GM18909 (cell line): ENCODE data around the gene INPP5F.

ENCODE experiments used
- ATAC-seq: cut with Tn5 transposase; IDR thresholded peaks from one replicate; pipeline ENCODE4 v1.9.1; 2021; ENCODE audit warnings: mild to moderate bottlenecking; ENCODE audit not compliant: unreplicated experiment, poor library complexity

The INPP5F gene, protein sequence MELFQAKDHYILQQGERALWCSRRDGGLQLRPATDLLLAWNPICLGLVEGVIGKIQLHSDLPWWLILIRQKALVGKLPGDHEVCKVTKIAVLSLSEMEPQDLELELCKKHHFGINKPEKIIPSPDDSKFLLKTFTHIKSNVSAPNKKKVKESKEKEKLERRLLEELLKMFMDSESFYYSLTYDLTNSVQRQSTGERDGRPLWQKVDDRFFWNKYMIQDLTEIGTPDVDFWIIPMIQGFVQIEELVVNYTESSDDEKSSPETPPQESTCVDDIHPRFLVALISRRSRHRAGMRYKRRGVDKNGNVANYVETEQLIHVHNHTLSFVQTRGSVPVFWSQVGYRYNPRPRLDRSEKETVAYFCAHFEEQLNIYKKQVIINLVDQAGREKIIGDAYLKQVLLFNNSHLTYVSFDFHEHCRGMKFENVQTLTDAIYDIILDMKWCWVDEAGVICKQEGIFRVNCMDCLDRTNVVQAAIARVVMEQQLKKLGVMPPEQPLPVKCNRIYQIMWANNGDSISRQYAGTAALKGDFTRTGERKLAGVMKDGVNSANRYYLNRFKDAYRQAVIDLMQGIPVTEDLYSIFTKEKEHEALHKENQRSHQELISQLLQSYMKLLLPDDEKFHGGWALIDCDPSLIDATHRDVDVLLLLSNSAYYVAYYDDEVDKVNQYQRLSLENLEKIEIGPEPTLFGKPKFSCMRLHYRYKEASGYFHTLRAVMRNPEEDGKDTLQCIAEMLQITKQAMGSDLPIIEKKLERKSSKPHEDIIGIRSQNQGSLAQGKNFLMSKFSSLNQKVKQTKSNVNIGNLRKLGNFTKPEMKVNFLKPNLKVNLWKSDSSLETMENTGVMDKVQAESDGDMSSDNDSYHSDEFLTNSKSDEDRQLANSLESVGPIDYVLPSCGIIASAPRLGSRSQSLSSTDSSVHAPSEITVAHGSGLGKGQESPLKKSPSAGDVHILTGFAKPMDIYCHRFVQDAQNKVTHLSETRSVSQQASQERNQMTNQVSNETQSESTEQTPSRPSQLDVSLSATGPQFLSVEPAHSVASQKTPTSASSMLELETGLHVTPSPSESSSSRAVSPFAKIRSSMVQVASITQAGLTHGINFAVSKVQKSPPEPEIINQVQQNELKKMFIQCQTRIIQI

DNA sequence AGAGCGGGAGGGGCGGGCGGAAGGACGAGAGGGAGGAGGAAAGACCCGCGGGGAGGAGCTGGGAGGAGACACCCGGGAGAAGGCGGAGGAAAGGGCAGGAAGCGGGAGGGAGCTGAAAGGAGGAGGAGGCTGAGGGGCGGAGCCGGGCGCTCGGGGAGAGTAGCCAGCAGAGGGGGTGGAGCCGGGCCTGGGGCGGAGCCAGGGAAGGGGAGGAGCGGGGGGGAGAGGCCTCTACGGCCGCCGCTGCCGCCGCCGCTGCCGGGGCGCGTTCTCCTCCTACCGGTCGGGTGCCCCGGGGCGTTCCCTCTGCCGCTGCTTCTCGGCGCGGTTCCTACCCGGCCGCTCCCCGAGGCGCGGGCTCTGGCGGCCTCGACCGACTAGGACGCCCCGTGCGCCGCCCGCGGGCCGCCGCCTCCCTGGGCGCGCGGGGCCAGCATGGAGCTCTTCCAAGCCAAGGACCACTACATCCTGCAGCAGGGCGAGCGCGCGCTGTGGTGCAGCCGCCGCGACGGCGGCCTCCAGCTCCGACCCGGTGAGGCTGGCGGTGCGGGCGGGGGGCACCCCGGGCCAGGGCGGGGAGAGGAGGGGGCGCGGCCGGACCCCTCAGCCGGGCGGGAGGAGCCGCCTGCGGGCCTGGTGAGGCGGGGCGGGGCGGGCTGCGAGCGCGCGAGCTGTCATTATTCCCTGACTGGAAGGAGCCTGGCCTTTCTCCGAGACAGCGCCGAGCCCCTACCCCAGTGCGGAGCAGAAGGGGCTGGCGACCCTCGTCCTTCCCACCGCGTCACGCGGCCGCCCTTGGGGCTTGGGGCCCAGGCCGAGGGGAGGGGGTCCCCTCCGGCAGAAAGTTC, at the start of gene INPP5F:
Gene INPP5F (plus strand): TSS at position 223 of the 848 bp plus-strand sequence. CDS start 213 bp downstream, at position 436.
- peak; percentile 90 for ATAC-seq

GRCh38 chr10:119677126-119677525, 48.7 kb upstream of the INPP5F start:
- no peak for ATAC-seq

DNA sequence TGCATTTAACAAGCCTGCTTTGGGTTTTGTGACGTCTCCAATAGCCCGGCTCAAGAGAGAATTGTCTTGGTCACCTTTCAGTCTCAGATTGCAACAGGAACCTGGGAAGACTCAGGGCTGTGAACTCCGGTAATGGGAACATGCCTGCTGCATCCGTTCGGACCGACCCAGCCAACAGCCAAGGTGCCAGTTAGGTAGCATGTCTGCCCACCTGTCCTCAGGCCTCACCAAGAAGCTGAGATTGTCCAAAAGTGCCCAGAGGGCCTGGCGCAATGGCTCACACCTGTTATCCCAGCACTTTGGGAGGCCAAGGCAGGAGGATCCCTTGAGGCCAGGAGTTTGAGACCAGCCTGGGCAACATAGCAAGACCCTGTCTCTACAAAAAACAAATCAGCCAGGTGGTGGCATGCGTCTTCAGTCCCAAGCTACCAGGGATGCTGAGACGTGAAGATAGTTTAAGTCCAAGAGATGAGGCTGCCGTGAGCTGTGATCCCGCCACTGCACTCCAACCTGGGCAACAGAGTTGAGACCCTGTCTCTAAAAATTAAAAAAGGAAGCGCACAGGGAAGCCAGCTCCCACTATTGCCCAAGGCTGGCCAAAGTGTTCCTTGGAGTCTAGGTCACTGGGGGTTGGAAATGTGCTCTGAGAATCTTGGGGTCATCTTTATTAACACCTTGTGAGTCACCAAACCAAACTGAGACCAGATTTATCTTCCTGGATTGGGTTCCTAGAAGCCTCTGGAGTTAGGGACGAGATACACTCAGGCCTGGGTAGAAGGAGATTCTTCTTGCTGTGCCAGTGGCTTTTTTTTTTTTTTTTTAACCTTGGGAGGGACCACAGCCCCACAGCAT, 47.7 kb upstream of the INPP5F start:
- ATAC-seq = no peak

DNA sequence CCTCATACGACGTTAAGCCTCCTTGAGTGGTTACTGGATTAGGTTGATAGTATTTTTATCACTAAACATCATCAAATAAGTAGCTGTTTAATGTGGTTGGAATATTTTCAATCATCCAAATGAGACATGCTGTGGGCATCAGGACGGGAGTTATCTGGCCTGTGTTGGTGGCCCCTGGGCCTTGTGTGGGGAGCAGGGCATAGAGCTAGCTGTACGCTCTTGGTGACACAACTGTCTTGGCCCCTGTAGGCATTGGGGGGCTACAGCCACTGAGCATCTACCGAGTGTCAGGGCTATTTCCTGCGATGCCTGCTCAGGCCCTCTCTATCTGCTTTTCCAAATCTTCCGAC, 46.4 kb upstream of the INPP5F start:
- no peak for ATAC-seq

GRCh38 chr10:119680050-119680449, 45.8 kb upstream of the INPP5F start:
- ATAC-seq = no peak

- ATAC-seq = no peak
These were observed 45.2 kb upstream of the INPP5F start for GRCh38 chr10:119680650-119681081.

GRCh38 chr10:119686465-119687191, 39.2 kb upstream of the INPP5F start:
- no peak for ATAC-seq

DNA sequence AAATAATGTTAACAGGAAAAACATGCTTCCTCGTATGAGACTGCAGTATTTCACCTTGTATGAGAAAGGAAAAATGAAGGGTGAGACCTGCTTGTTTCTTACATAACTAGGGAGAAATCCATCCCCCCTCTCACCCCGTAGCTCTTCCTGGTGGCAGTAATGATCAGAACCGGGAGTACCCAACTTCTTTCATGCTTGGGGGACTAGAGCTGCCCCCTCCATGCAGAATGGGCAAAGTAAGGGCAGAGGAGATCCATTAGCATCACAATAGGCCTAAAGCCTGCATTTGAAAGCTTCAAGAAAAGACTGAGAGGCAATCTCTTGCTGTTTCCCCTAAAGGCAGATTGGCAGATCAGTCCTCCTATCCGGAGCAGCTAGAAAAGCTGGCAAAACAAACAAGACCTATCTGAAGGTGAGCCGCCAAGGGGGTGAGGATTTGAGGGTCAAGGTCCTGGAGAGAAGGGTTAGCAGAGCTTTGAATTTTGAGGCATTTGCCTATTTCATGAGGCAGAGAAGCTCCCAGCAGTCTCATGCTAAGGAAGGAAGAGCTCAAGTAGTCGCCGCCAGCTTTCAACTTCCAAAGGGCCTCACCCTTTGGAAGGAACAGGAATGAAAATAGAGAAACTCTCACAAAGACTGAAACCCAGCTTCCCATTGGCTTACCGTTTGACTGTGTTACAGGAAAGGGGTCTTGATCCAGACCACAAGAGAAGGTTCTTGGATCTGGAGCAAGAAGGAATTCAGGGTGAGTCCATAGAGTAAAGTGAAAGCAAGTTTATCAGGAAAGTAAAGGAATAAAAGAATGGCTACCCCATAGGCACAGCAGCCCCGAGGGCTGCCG, 38.4 kb upstream of the INPP5F start:
- ATAC-seq = no peak

DNA sequence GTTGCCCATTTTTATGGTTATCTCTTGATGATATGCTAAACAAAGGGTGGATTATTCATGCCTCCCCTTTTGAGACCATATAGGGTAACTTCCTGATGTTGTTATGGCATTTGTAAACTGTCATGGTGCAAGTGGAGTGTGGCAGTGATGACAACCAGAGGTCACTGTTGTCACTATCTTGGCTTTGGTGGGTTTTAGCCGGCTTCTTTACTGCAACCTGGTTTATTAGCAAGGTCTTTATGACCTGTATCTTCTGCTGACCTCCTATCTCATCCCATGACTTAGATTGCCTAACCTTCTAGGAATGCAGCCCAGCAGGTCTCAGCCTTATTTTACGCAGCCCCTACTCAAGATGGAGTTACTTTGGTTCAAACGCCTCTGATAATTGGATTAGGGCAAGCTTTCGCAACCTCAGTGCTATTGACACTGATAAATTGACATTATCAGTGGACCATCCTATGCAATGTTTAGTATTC, 37.8 kb upstream of the INPP5F start:
- no peak for ATAC-seq

GRCh38 chr10:119689016-119689580, 36.8 kb upstream of the INPP5F start:
- no peak for ATAC-seq

DNA sequence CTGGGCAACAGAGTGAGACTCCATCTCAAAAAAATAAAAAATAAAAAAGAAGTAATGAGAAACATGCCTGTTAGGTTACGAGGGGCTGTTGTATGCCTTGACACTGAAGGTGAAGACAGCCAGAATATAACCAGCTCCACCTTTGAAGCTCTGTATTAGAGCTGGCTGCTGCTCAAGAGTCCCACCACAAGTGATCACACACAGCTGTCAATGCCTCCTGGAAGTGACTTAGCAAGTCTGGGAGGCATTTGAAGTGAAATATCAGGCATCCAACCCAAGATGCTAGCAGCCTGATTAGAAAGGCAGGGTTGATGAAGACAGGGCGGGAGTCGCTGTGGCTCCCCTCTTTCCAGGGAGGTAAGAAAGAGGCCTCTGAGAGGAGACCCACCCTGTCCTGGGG, 34.1 kb upstream of the INPP5F start:
- no peak for ATAC-seq

- no peak for ATAC-seq
These were observed 32.4 kb upstream of the INPP5F start for GRCh38 chr10:119693262-119693957.

DNA sequence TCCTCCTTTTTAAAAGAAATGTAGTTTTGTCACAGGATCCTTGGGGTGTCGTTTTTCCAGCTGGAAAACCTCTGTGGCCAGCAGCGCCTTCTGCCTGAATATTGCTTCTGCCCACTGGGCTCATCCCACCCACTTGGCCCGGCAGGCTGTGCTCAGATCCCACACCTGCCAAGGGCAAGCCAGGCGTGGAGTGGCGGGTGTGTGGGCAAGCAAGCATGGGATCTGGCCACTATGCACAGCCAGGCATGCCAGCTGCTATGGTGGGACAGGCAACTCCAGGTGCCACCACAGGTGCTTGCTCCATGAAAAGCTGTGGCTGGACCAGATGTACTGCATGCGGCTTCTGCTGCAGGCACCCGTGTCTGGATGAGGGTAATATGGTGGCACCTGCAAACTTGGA, 31.2 kb upstream of the INPP5F start:
- no peak for ATAC-seq

DNA sequence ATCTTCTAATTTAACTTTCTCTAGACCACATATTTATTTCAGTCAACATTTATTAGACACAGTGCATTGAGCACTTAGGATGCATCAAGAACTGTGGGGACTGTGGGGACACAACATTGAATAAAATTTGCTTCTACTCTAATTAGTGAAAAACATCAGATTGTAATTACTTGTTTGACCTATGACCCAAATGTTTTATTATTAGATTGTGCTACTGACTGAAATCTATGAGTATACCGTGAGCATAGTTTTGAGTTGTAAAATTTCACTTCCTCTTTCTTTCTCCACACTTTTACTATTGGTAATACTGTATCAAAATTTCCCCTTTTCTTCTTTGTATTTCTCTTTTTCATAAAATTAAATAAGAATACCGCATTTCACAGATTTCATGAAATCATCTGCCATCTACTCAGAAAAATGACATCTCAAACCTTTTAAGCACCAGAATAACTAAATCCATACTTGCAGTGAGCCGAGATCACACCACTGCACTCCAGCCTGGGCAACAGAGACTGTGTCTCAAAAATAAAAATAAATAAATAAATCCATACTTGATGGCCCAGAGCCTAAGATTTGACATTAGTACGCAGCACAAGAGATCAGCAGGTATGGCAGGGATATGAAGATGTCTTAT, 25.4 kb upstream of the INPP5F start:
- peak; percentile 56 for ATAC-seq

GRCh38 chr10:119701861-119702260, 24.0 kb upstream of the INPP5F start:
- no peak for ATAC-seq

DNA sequence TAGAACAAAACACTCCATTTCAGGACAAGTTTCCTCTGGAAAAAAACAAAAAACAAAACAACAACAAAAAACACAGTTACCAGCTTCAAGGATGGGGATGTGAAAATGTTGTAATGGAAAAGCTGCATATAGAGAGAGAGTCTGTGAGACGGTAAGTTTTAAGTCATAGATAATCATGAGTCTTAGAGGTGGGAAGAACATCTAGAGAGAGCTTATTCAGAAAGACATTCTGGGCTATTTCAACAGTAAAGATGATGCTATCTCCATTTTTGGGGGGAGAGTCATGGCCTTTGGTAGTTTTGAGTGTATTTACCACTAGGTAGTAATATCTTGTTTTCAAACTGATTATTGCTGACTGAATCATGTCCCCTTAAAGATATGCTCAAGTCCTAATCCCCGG, 23.3 kb upstream of the INPP5F start:
- ATAC-seq = no peak
